HepG2 (cell line): ENCODE measurements around the gene COL13A1. TPM values are rescaled to one million over a fixed set of nuclear protein-coding genes. Genes with fewer than 3 reads are reported as not detected.
A peak's percentile ranks its signal among the peaks of the same experiment; 100 is the strongest.

Experiments
- ATAC-seq: fragments of 200-7000 bp; cut with Tn5 transposase; 3 replicates; pipeline ENCODE4 v1.9.1; 2020; ENCODE audit warnings: mild to moderate bottlenecking, moderate library complexity
- BruUV-seq: library from RNA; stranded (reverse); fragments of 400-500 nt; replicated peaks from 2 replicates; lab custom pipeline; 2021; lab: Mats Ljungman, UMichigan
- CTCF ChIA-PET: fragments of 300-600 bp; formaldehyde crosslinking; extraction: SDS; loops from one replicate; lab custom pipeline; 2021; ENCODE audit warnings: low total read pairs, inconsistent platforms, low intra/inter-chr PET ratio; lab: Yijun Ruan, JAX
- POLR2A ChIA-PET: fragments of 350-600 bp; sonication (Branson Sonifier 250); formaldehyde crosslinking; loops from one replicate; lab custom pipeline; 2020; ENCODE audit warnings: antibody characterized with exemption, inconsistent platforms; lab: Yijun Ruan, JAX
- DNase-seq: peaks from one replicate; pipeline ENCODE4 v3.0.0-alpha.2; 2015; ENCODE audit warnings: low spot score
- FAIRE-seq: peaks from 3 replicates; lab custom pipeline; 2011; peaks lifted over from hg19 to GRCh38; lab: Jason Lieb, UNC
- H2AFZ ChIP-seq: one replicate; pipeline ENCODE4 v1.6.1; 2011; ENCODE audit warnings: low read length, inconsistent platforms
- H3K27ac ChIP-seq: fragments of 300-600 bp; 3 replicates; pipeline ENCODE4 v1.8.0; 2011; ENCODE audit warnings: mixed run types, mild to moderate bottlenecking, mixed read lengths, low read length, inconsistent platforms; ENCODE audit not compliant: insufficient read depth; ENCODE audit errors: extremely low read length
- H3K27me3 ChIP-seq, 2 experiments: fragments of 200-600 bp in 1 of 2; 2 replicates in 1 of 2; 3 replicates in 1 of 2; pipeline versions ENCODE4 v1.6.0 to v1.8.0; 2011; ENCODE audit warnings: low read length in 2 of 2, mild to moderate bottlenecking in 2 of 2, moderate library complexity in 2 of 2, inconsistent platforms in 1 of 2; ENCODE audit not compliant: insufficient read depth in 2 of 2, control insufficient read depth in 1 of 2
- H3K36me3 ChIP-seq, 2 experiments: fragments of 200-600 bp in 1 of 2; replicated peaks in 1 of 2; 2 replicates in 1 of 2; 3 replicates in 1 of 2; pipeline versions ENCODE4 v1.5.1 to v1.8.0; 2011; ENCODE audit warnings: low read length in 2 of 2, inconsistent platforms in 1 of 2; ENCODE audit not compliant: insufficient read depth in 2 of 2, control insufficient read depth in 1 of 2
- H3K4me1 ChIP-seq: 2 replicates; pipeline ENCODE4 v1.5.1; 2012; ENCODE audit warnings: low read length, inconsistent platforms; ENCODE audit not compliant: insufficient read depth
- H3K4me2 ChIP-seq: 2 replicates; pipeline ENCODE4 v1.6.0; 2011; ENCODE audit warnings: low read depth, low read length, inconsistent platforms
- H3K4me3 ChIP-seq, 3 experiments: fragments of 200-600 bp in 1 of 3; sonication (generic), shearing (Covaris generic) in 1 of 3; replicated peaks in 1 of 3; 2 replicates each; pipeline ENCODE4 v1.5.1; 2011 to 2016; ENCODE audit warnings: low read length in 3 of 3, inconsistent platforms in 2 of 3, low read depth in 2 of 3, mild to moderate bottlenecking in 2 of 3, control low read depth in 1 of 3, mixed read lengths in 1 of 3; ENCODE audit not compliant: insufficient read depth in 1 of 3
- H3K79me2 ChIP-seq: one replicate; pipeline ENCODE4 v1.6.1; 2011; ENCODE audit warnings: low read length, inconsistent platforms; ENCODE audit not compliant: insufficient read depth
- H3K9ac ChIP-seq: 2 replicates; pipeline ENCODE4 v1.6.0; 2011; ENCODE audit warnings: mild to moderate bottlenecking, low read depth, low read length, inconsistent platforms; ENCODE audit not compliant: insufficient read depth
- H3K9me3 ChIP-seq: 2 replicates; pipeline ENCODE4 v1.5.1; 2012; ENCODE audit warnings: mild to moderate bottlenecking, low read length
- H4K20me1 ChIP-seq: 2 replicates; pipeline ENCODE4 v1.6.0; 2011; ENCODE audit warnings: inconsistent platforms, mild to moderate bottlenecking, low read length, moderate library complexity; ENCODE audit not compliant: insufficient read depth
- TSC22D2 ChIP-seq: sonication (generic); formaldehyde crosslinking; IDR thresholded peaks from 2 replicates; pipeline ENCODE4 v1.5.1; 2020; ENCODE audit warnings: missing genetic modification reagents, mild to moderate bottlenecking, borderline replicate concordance
- ZBTB46 ChIP-seq: sonication (generic); formaldehyde crosslinking; IDR thresholded peaks from 2 replicates; pipeline ENCODE4 v1.4.0; 2020; ENCODE audit warnings: mild to moderate bottlenecking, missing genetic modification reagents, borderline replicate concordance
- WGBS: methylation state at CpG from one replicate; pipeline ENCODE4 v1.1.6; 2017; ENCODE audit warnings: low lambda C conversion rate; 5-methylcytosine and 5-hydroxymethylcytosine counted together
- in situ Hi-C: cut with HindIII; loops from 2 replicates; pipeline ENCODE4 v1.10.0; 2017; ENCODE audit warnings: low pct_unique_long_range_greater_than_20kb; ENCODE audit not compliant: extremely low pct_ligation_motif_present
- intact Hi-C: fragments of 100-400 bp; cut with micrococcal nuclease; formaldehyde crosslinking; loops from one replicate; pipeline ENCODE4 v1.10.0; 2022; ENCODE audit not compliant: unreplicated experiment
- polyA plus RNA-seq, 8 experiments: library from polyadenylated mRNA; depleted of rRNA in 3 of 8; stranded (reverse) in 7 of 8; unstranded in 1 of 8; fragments of >200 nt; fragmentation: Illumina TruSeq in 4 of 8; extraction: Trizol in 4 of 8; gene quantifications; 2 replicates each; pipeline versions ENCODE4 v1.2.1 to v1.2.3, GENCODE V29; 2011 to 2016; ENCODE audit warnings: low read depth in 4 of 8, missing spikeins in 1 of 8, mixed read lengths in 1 of 8; ENCODE audit not compliant: insufficient read depth in 1 of 8
- total RNA-seq, 5 experiments: library from RNA; depleted of rRNA; stranded (reverse); fragments of >200 nt; fragmentation: Illumina TruSeq; extraction: Trizol; gene quantifications; 2 replicates each; pipeline ENCODE4 v1.2.3, GENCODE V29; 2016; ENCODE audit warnings: low read depth in 1 of 5
- TF ChIP-seq, protein P1 (sequence below): sonication (generic); formaldehyde crosslinking; IDR thresholded peaks from 2 replicates; pipeline ENCODE4 v1.4.0; 2020; ENCODE audit warnings: missing genetic modification reagents

Gene COL13A1
- total and polyA plus RNA-seq, 2 of the 13 experiments (the other 11 are each of a cell fraction or from before 2014, with no cell fraction given), result 0.07 TPM; not detected in 1

DNA sequence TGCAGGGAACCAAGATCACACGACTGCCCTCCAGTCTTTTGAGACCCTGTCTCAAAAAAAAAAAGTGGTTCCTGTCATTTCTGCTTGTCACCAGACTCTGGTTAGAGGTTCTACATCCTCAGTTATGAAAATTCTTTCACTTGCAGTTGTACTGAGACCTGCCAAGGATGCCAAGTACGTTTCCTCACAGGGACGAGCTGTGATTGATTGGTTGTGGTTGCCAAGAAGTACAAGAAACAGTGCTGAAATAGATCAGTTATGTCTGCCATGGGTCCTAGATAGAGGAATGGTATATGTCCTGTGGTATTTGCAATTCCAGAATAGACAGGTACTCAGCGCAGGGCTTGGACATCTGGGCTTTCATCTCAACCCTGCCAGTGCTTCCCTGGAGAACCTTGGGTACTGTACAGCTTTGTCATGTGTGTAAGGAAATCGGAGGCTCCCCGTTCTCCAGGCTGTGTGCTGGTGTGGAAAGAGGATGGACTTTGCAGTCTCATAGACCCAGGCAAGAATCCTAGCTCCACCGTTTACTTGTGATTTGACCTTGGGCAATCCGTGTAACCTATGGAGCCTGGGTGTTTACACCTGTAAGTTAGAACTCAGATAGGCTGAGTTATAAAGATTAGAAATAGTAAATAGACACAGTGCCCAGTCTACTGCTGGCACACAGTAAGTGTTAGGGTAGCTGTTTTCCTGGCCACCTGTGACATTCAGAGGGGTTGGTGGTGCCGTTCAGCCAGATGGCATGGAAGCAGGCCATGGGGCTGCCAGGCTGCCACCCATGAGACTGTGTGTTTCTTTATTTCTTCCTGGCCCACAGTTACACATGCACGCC, 53.0 kb downstream of the COL13A1 start:
- WGBS, result 10% methylated on average over 10 of the region's 10 CpGs
- ATAC-seq, result peak; percentile 51; the same call in 2 of the 3 replicates
- BruUV-seq, result no TSS peak

More for the DNA sequence above, 53.0 kb downstream of the COL13A1 start:
- Histone ChIP-seq H3K4me1 (peaks cover 12% of the 10 kb centered on the region), H3K9me3 (no peaks in the 10 kb centered on the region), H4K20me1 (no peaks in the 10 kb centered on the region), H3K27me3 (peaks cover 0 to 3% of the 10 kb centered on the region in 2 experiments; a peak in 2 of 5 replicates), H3K9ac (no peak overlapping the region), H3K27ac (no peak overlapping the region), H2AFZ (no peak overlapping the region), H3K36me3 (no peaks in the 10 kb centered on the region), H3K79me2 (no peaks in the 10 kb centered on the region), H3K4me2 (no peak overlapping the region), H3K4me3 (no peak overlapping the region)
- ChIA-PET POLR2A (no interaction called here), CTCF (no interaction called here)
- TF ChIP-seq, protein P1, sequence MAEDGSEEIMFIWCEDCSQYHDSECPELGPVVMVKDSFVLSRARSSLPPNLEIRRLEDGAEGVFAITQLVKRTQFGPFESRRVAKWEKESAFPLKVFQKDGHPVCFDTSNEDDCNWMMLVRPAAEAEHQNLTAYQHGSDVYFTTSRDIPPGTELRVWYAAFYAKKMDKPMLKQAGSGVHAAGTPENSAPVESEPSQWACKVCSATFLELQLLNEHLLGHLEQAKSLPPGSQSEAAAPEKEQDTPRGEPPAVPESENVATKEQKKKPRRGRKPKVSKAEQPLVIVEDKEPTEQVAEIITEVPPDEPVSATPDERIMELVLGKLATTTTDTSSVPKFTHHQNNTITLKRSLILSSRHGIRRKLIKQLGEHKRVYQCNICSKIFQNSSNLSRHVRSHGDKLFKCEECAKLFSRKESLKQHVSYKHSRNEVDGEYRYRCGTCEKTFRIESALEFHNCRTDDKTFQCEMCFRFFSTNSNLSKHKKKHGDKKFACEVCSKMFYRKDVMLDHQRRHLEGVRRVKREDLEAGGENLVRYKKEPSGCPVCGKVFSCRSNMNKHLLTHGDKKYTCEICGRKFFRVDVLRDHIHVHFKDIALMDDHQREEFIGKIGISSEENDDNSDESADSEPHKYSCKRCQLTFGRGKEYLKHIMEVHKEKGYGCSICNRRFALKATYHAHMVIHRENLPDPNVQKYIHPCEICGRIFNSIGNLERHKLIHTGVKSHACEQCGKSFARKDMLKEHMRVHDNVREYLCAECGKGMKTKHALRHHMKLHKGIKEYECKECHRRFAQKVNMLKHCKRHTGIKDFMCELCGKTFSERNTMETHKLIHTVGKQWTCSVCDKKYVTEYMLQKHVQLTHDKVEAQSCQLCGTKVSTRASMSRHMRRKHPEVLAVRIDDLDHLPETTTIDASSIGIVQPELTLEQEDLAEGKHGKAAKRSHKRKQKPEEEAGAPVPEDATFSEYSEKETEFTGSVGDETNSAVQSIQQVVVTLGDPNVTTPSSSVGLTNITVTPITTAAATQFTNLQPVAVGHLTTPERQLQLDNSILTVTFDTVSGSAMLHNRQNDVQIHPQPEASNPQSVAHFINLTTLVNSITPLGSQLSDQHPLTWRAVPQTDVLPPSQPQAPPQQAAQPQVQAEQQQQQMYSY (CRISPR knock-in tag), result peak; percentile 56; the same call in 1 of the 2 replicates
- TF ChIP-seq ZBTB46 (CRISPR knock-in tag) (no peak), TSC22D2 (no peak)
- FAIRE-seq, result no peak
- in situ Hi-C loops (no loop called here), intact Hi-C loops (no loop called here)
- DNase-seq, result no peak
